Uterus (tissue), 2 donors: ENCODE data around the gene CLPSL2.

Experiments
- CTCF ChIP-seq, 4 experiments: fragments of 200-600 bp in 2 of 4; fragments of 450-650 bp in 2 of 4; sonication (generic) in 2 of 4; IDR thresholded peaks; one replicate each; pipeline ENCODE4 v1.5.1; 2016 to 2019; ENCODE audit warnings: antibody characterized with exemption in 4 of 4, mild to moderate bottlenecking in 2 of 4, moderate library complexity in 1 of 4
- POLR2A ChIP-seq, 2 donors: fragments of 450-650 bp; IDR thresholded peaks; one replicate each; pipeline ENCODE4 v1.6.1; 2016; ENCODE audit warnings: antibody characterized with exemption in 2 of 2, mild to moderate bottlenecking in 1 of 2, moderate library complexity in 1 of 2

- no peak for TF ChIP-seq CTCF (IDR thresholded peaks at IDR 0.05)
- TF ChIP-seq POLR2A (IDR thresholded peaks at IDR 0.05) = no peak
Observed at GRCh38 chr6:35746516-35746915, 29.9 kb upstream of the CLPSL2 start.
